Measurements from ENCODE around the gene ALDH1B1. TPM values are rescaled to one million over a fixed set of nuclear protein-coding genes. Genes with fewer than 3 reads are reported as not detected.

The ALDH1B1 gene
- total and polyA plus RNA-seq, 8 donors, result 0.58 to 68.7 (median 18.6) TPM

GRCh38 chr9:38431116-38431515, 38.6 kb downstream of the ALDH1B1 start:
- H3K27ac ChIP-seq, result no peak overlapping the region
- no peak overlapping the region for H3K4me3 ChIP-seq
- TF ChIP-seq POLR2AphosphoS5 (IDR thresholded peaks at IDR 0.05) (no peak), EP300 (IDR thresholded peaks at IDR 0.05) (no peak), CTCF (IDR thresholded peaks at IDR 0.05) (no peak), POLR2A (IDR thresholded peaks at IDR 0.05) (no peak)
- intact Hi-C loops (cut with DNase I; ENCODE audit: low total_unique reads), result no loop called here
- H3K27me3 ChIP-seq, result peaks cover 0 to 10% (median 0%) of the 10 kb centered on the region in 3 donors
- no peaks in the 10 kb centered on the region for H3K9me3 ChIP-seq
- WGBS, 5 donors, result 70 to 87% (median 78%) methylated on average over 4 of the region's 4 CpGs
- DNase-seq, result no peak
- H3K36me3 ChIP-seq, result no peaks in the 10 kb centered on the region
- peaks cover 0 to 13% (median 3%) of the 10 kb centered on the region in 4 donors for H3K4me1 ChIP-seq

GRCh38 chr9:38432922-38433510, 40.5 kb downstream of the ALDH1B1 start:
- Histone ChIP-seq H3K4me1 (peaks cover 5 to 25% (median 13%) of the 10 kb centered on the region in 4 donors), H3K27me3 (no peaks in the 10 kb centered on the region), H3K36me3 (no peaks in the 10 kb centered on the region), H3K27ac (no peak overlapping the region), H3K9me3 (no peaks in the 10 kb centered on the region), H3K4me3 (no peak overlapping the region)
- peak in 1 of 2 donors; percentile 71 for DNase-seq
- 24 to 33% (median 29%) methylated on average over 3 of the region's 3 CpGs for WGBS, 5 donors
- TF ChIP-seq CTCF (IDR thresholded peaks at IDR 0.05) (peak in 6 of 7 experiments; percentile 35 to 68 (median 59)), EP300 (IDR thresholded peaks at IDR 0.05) (no peak)
- intact Hi-C loops (cut with DNase I; ENCODE audit: low total_unique reads), result no loop called here

GRCh38 chr9:38434365-38434764, 41.9 kb downstream of the ALDH1B1 start:
- no peak overlapping the region for H3K4me3 ChIP-seq
- H3K27ac ChIP-seq, result peak overlapping the region in 3 of 5 donors; percentile 23 to 71 (median 52)
- no peaks in the 10 kb centered on the region for H3K9me3 ChIP-seq
- H3K36me3 ChIP-seq, result no peaks in the 10 kb centered on the region
- H3K27me3 ChIP-seq, result no peaks in the 10 kb centered on the region
- no peak for DNase-seq
- WGBS, 5 donors, result 20 to 51% (median 27%) methylated on average over 3 of the region's 3 CpGs
- no peak for TF ChIP-seq CTCF (IDR thresholded peaks at IDR 0.05)
- H3K4me1 ChIP-seq, result peaks cover 5 to 25% (median 13%) of the 10 kb centered on the region in 4 donors
- intact Hi-C loops (cut with DNase I; ENCODE audit: low total_unique reads), result no loop called here

GRCh38 chr9:38434853-38435252, 42.4 kb downstream of the ALDH1B1 start:
- Histone ChIP-seq H3K4me3 (no peak overlapping the region), H3K27ac (peak overlapping the region in 4 of 5 donors; percentile 23 to 71 (median 50)), H3K9me3 (no peaks in the 10 kb centered on the region), H3K36me3 (no peaks in the 10 kb centered on the region), H3K4me1 (peaks cover 5 to 25% (median 13%) of the 10 kb centered on the region in 4 donors), H3K27me3 (no peaks in the 10 kb centered on the region)
- intact Hi-C loops (cut with DNase I; ENCODE audit: low total_unique reads), result no loop called here
- 25 to 59% (median 42%) methylated on average over 3 of the region's 3 CpGs for WGBS, 5 donors
- DNase-seq, result peak in 1 of 2 donors; percentile 81
- TF ChIP-seq POLR2AphosphoS5 (IDR thresholded peaks at IDR 0.05) (peak in 2 of 3 donors; percentile 23 to 38), CTCF (IDR thresholded peaks at IDR 0.05) (no peak)

All from stomach (tissue), 9 donors.